HepG2 (cell line): ENCODE measurements around the gene NRSN2. TPM values are rescaled to one million over a fixed set of nuclear protein-coding genes. Genes with fewer than 3 reads are reported as not detected.

ENCODE experiments used
- EED ChIP-seq: sonication (generic); formaldehyde crosslinking; IDR thresholded peaks from 2 replicates; pipeline ENCODE4 v1.5.0; 2020; ENCODE audit warnings: mild to moderate bottlenecking, missing genetic modification reagents
- EHMT2 ChIP-seq: fragments of 200-600 bp; sonication (generic); IDR thresholded peaks from 2 replicates; pipeline ENCODE4 v1.7.0; 2017; ENCODE audit warnings: antibody characterized with exemption, low read depth, low read length, borderline replicate concordance
- FOXK1 ChIP-seq: sonication (generic); formaldehyde crosslinking; IDR thresholded peaks from 2 replicates; pipeline ENCODE4 v1.4.0; 2020; ENCODE audit warnings: low read depth, missing genetic modification reagents, borderline replicate concordance
- GPN1 ChIP-seq: sonication (generic); formaldehyde crosslinking; IDR thresholded peaks from 2 replicates; pipeline ENCODE4 v1.5.1; 2020; ENCODE audit warnings: missing genetic modification reagents, borderline replicate concordance
- HIVEP1 ChIP-seq: sonication (generic); formaldehyde crosslinking; IDR thresholded peaks from 2 replicates; pipeline ENCODE4 v1.4.0; 2020; ENCODE audit warnings: mild to moderate bottlenecking, missing genetic modification reagents
- HOXA7 ChIP-seq: sonication (generic); formaldehyde crosslinking; IDR thresholded peaks from 2 replicates; pipeline ENCODE4 v1.8.1; 2022; ENCODE audit warnings: mild to moderate bottlenecking, missing genetic modification reagents, moderate library complexity
- HOXD1 ChIP-seq: sonication (generic); formaldehyde crosslinking; IDR thresholded peaks from 2 replicates; pipeline ENCODE4 v1.5.0; 2020; ENCODE audit warnings: missing genetic modification reagents
- KAT8 ChIP-seq: IDR thresholded peaks from 2 replicates; pipeline ENCODE4 v1.6.1; 2016; ENCODE audit warnings: missing genetic modification reagents, missing compliant biosample characterization
- KDM3A ChIP-seq: IDR thresholded peaks from 2 replicates; pipeline ENCODE4 v1.6.1; 2018; ENCODE audit warnings: low read depth, missing compliant biosample characterization
- MAFK ChIP-seq, 2 experiments: IDR thresholded peaks in 1 of 2; conservative IDR thresholded peaks in 1 of 2; 2 replicates each; pipeline ENCODE4 v1.6.1; 2011; ENCODE audit warnings: improper control_type of control experiment in 2 of 2, low read length in 2 of 2
- MXI1 ChIP-seq: IDR thresholded peaks from 3 replicates; pipeline ENCODE4 v1.6.1; 2012; ENCODE audit warnings: low read depth, low read length, inconsistent platforms, borderline replicate concordance
- RBAK ChIP-seq: sonication (generic); formaldehyde crosslinking; IDR thresholded peaks from 2 replicates; pipeline ENCODE4 v1.5.1; 2020; ENCODE audit warnings: mild to moderate bottlenecking, missing genetic modification reagents
- RFXAP ChIP-seq: sonication (generic); formaldehyde crosslinking; IDR thresholded peaks from 2 replicates; pipeline ENCODE4 v1.4.0; 2020; ENCODE audit warnings: missing genetic modification reagents, borderline replicate concordance
- RXRB ChIP-seq: IDR thresholded peaks from 2 replicates; pipeline ENCODE4 v1.6.1; 2016; ENCODE audit warnings: borderline replicate concordance, missing genetic modification reagents, missing compliant biosample characterization
- SP4 ChIP-seq: sonication (generic); formaldehyde crosslinking; IDR thresholded peaks from 2 replicates; pipeline ENCODE4 v1.8.1; 2023; ENCODE audit warnings: mild to moderate bottlenecking, missing genetic modification reagents
- TBL1XR1 ChIP-seq: fragments of 150-350 bp; IDR thresholded peaks from 2 replicates; pipeline ENCODE4 v1.6.1; 2014; ENCODE audit warnings: borderline replicate concordance, low read length; ENCODE audit not compliant: partially characterized antibody
- ZNF20 ChIP-seq: sonication (generic); formaldehyde crosslinking; IDR thresholded peaks from 2 replicates; pipeline ENCODE4 v1.4.0; 2020; ENCODE audit warnings: mild to moderate bottlenecking, moderate library complexity, missing genetic modification reagents
- ZNF207 ChIP-seq: fragments of 450-650 bp; IDR thresholded peaks from 2 replicates; pipeline ENCODE4 v1.6.1; 2016; ENCODE audit warnings: antibody characterized with exemption, borderline replicate concordance
- ZNF569 ChIP-seq: sonication (generic); formaldehyde crosslinking; IDR thresholded peaks from 2 replicates; pipeline ENCODE4 v1.5.0; 2020; ENCODE audit warnings: mild to moderate bottlenecking, missing genetic modification reagents, moderate library complexity, borderline replicate concordance
- ZNF674 ChIP-seq: sonication (generic); formaldehyde crosslinking; IDR thresholded peaks from 2 replicates; pipeline ENCODE4 v1.5.0; 2020; ENCODE audit warnings: low read depth, mild to moderate bottlenecking, missing genetic modification reagents
- ZNF766 ChIP-seq: sonication (generic); formaldehyde crosslinking; IDR thresholded peaks from 2 replicates; pipeline ENCODE4 v1.5.0; 2020; ENCODE audit warnings: missing genetic modification reagents, borderline replicate concordance
- ZNF850 ChIP-seq: sonication (generic); formaldehyde crosslinking; conservative IDR thresholded peaks from 2 replicates; pipeline ENCODE4 v1.9.0; 2021; ENCODE audit warnings: mild to moderate bottlenecking, missing genetic modification reagents
- polyA plus RNA-seq, 8 experiments: library from polyadenylated mRNA; depleted of rRNA in 3 of 8; stranded (reverse) in 7 of 8; unstranded in 1 of 8; fragments of >200 nt; fragmentation: Illumina TruSeq in 4 of 8; extraction: Trizol in 4 of 8; gene quantifications; 2 replicates each; pipeline versions ENCODE4 v1.2.1 to v1.2.3, GENCODE V29; 2011 to 2016; ENCODE audit warnings: low read depth in 4 of 8, missing spikeins in 1 of 8, mixed read lengths in 1 of 8; ENCODE audit not compliant: insufficient read depth in 1 of 8
- total RNA-seq, 5 experiments: library from RNA; depleted of rRNA; stranded (reverse); fragments of >200 nt; fragmentation: Illumina TruSeq; extraction: Trizol; gene quantifications; 2 replicates each; pipeline ENCODE4 v1.2.3, GENCODE V29; 2016; ENCODE audit warnings: low read depth in 1 of 5
- TF ChIP-seq, protein P1 (sequence below): sonication (generic); formaldehyde crosslinking; IDR thresholded peaks from 2 replicates; pipeline ENCODE4 v1.5.1; 2020; ENCODE audit warnings: missing genetic modification reagents, mild to moderate bottlenecking, borderline replicate concordance
- TF ChIP-seq, protein P2 (sequence below): sonication (generic); formaldehyde crosslinking; IDR thresholded peaks from 2 replicates; pipeline ENCODE4 v1.4.0; 2020; ENCODE audit warnings: missing genetic modification reagents
- TF ChIP-seq, protein P3 (sequence below): conservative IDR thresholded peaks from 2 replicates; pipeline ENCODE4 v1.6.1; 2018; ENCODE audit warnings: missing genetic modification reagents

The NRSN2 gene
- total and polyA plus RNA-seq, 2 of the 13 experiments (the other 11 are each of a cell fraction or from before 2014, with no cell fraction given), result 32.3 to 49.4 TPM

DNA sequence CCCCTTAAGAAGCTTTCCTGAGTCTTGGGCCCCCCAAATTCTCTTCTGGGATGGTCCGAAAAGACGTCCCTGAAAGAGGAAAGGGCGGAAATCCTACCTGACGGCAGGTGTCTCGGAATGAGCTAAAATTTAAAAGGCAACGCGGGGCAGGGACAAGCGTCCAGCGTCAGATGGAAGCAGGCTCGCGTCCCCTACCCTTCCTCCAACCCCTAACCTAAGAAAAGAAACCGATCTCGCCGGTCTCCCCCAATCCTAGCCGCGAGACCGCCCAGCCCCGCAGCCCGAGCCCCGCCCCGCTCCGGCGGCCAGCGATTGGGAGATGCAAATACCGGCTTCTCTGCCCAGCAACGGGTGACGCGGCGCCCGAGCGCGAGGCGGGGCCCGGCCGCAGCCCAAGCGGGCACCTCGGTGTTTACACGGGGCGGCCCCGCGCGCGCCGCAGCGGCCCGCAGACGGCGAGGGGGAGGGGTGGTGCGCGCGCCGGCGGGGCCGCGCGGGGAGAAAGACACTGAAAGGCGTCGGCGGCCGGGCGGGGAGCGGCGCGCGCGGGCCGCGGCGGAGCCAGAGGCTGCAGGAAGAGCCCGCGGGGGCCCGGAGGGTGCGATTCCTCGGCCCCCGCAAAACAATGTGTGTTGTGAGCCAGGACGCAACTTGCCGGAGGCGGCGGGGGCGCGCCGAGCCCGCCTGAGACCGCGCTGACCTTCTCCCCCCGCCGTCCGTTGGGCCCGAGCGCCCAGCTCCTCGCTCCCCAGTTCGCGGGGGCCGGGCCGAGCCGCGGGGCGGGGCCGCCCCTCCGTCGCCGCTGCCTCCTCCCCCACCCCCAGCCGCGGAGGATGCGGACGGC is 21.6 kb upstream of the NRSN2 start, which contains the start of gene SOX12 (continued):
- TF ChIP-seq ZNF207, result no peak
- no peak for TF ChIP-seq GPN1 (CRISPR knock-in tag)
- TF ChIP-seq ZNF850, result no peak; the same call in 1 of the 2 replicates
- TF ChIP-seq RBAK (CRISPR knock-in tag), result no peak
- no peak for TF ChIP-seq EHMT2
- TF ChIP-seq HOXD1, result peak; percentile 57; the same call in 1 of the 2 replicates
- no peak for TF ChIP-seq HIVEP1
- peak; percentile 34; the same call in 1 of the 2 replicates for TF ChIP-seq RXRB
- no peak for TF ChIP-seq HOXA7 (CRISPR knock-in tag)
- TF ChIP-seq TBL1XR1, result peak; percentile 14
- no peak for TF ChIP-seq EED
- TF ChIP-seq, protein P1, sequence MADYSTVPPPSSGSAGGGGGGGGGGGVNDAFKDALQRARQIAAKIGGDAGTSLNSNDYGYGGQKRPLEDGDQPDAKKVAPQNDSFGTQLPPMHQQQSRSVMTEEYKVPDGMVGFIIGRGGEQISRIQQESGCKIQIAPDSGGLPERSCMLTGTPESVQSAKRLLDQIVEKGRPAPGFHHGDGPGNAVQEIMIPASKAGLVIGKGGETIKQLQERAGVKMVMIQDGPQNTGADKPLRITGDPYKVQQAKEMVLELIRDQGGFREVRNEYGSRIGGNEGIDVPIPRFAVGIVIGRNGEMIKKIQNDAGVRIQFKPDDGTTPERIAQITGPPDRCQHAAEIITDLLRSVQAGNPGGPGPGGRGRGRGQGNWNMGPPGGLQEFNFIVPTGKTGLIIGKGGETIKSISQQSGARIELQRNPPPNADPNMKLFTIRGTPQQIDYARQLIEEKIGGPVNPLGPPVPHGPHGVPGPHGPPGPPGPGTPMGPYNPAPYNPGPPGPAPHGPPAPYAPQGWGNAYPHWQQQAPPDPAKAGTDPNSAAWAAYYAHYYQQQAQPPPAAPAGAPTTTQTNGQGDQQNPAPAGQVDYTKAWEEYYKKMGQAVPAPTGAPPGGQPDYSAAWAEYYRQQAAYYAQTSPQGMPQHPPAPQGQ (CRISPR knock-in tag), result no peak
- TF ChIP-seq ZNF20 (CRISPR knock-in tag), result no peak
- peak; percentile 100 for TF ChIP-seq RFXAP (CRISPR knock-in tag)
- TF ChIP-seq MXI1, result peak; percentile 75; the same call in 1 of the 3 replicates
- TF ChIP-seq FOXK1, result peak; percentile 86; the same call in 1 of the 2 replicates
- TF ChIP-seq KAT8 (CRISPR knock-in tag), result no peak; the same call in none of the 2 replicates
- TF ChIP-seq MAFK (conservative IDR thresholded peaks at IDR 0.05 in 1 of 2, IDR thresholded peaks at IDR 0.05 in 1 of 2; ENCODE audit: low read length in 2 of 2), result no peak
- 0 out of 2 replicates have a peak, but pooled peaks have one; percentile 58 for TF ChIP-seq KDM3A (CRISPR knock-in tag)
- TF ChIP-seq ZNF766 (CRISPR knock-in tag), result no peak; the same call in 1 of the 2 replicates
- TF ChIP-seq ZNF569, result no peak
- TF ChIP-seq, protein P2, sequence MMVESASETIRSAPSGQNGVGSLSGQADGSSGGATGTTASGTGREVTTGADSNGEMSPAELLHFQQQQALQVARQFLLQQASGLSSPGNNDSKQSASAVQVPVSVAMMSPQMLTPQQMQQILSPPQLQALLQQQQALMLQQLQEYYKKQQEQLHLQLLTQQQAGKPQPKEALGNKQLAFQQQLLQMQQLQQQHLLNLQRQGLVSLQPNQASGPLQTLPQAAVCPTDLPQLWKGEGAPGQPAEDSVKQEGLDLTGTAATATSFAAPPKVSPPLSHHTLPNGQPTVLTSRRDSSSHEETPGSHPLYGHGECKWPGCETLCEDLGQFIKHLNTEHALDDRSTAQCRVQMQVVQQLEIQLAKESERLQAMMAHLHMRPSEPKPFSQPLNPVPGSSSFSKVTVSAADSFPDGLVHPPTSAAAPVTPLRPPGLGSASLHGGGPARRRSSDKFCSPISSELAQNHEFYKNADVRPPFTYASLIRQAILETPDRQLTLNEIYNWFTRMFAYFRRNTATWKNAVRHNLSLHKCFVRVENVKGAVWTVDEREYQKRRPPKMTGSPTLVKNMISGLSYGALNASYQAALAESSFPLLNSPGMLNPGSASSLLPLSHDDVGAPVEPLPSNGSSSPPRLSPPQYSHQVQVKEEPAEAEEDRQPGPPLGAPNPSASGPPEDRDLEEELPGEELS (CRISPR knock-in tag), result no peak
- TF ChIP-seq ZNF674 (CRISPR knock-in tag), result peak; percentile 76; the same call in 1 of the 2 replicates
- TF ChIP-seq, protein P3, sequence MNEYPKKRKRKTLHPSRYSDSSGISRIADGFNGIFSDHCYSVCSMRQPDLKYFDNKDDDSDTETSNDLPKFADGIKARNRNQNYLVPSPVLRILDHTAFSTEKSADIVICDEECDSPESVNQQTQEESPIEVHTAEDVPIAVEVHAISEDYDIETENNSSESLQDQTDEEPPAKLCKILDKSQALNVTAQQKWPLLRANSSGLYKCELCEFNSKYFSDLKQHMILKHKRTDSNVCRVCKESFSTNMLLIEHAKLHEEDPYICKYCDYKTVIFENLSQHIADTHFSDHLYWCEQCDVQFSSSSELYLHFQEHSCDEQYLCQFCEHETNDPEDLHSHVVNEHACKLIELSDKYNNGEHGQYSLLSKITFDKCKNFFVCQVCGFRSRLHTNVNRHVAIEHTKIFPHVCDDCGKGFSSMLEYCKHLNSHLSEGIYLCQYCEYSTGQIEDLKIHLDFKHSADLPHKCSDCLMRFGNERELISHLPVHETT, result peak; percentile 87; the same call in 1 of the 2 replicates
- peak; percentile 78 for TF ChIP-seq SP4 (CRISPR knock-in tag)
